Lung (tissue), 12 donors: ENCODE measurements around the gene AARS1. TPM values are rescaled to one million over a fixed set of nuclear protein-coding genes. Genes with fewer than 3 reads are reported as not detected.

Experiments used
- ATAC-seq: fragments of 200-7000 bp; cut with Tn5 transposase; one replicate; pipeline ENCODE4 v1.9.1; 2020; ENCODE audit warnings: moderate number of reproducible peaks; ENCODE audit not compliant: insufficient read depth, low FRiP score
- DNase-seq, 3 donors: peaks; one replicate each; pipeline ENCODE4 v3.0.0-alpha.2; 2013 to 2017
- H3K27ac ChIP-seq, 2 donors: one replicate each; pipeline ENCODE4 v1.5.1; 2013; ENCODE audit warnings: mild to moderate bottlenecking in 2 of 2, moderate library complexity in 2 of 2, control low read depth in 1 of 2, inconsistent platforms in 1 of 2, low read depth in 1 of 2, low read length in 1 of 2
- H3K27me3 ChIP-seq, 3 donors: one replicate each; pipeline ENCODE4 v1.5.1; 2013; ENCODE audit warnings: low read length in 2 of 3; ENCODE audit not compliant: control insufficient read depth in 3 of 3, insufficient read depth in 3 of 3
- H3K36me3 ChIP-seq, 4 donors: one replicate each; pipeline ENCODE4 v1.5.1; 2013; ENCODE audit warnings: low read length in 4 of 4, mild to moderate bottlenecking in 1 of 4, moderate library complexity in 1 of 4; ENCODE audit not compliant: control insufficient read depth in 4 of 4, insufficient read depth in 4 of 4
- H3K4me1 ChIP-seq, 5 donors: one replicate each; pipeline ENCODE4 v1.5.1; 2013; ENCODE audit warnings: low read length in 5 of 5, mild to moderate bottlenecking in 2 of 5, moderate library complexity in 1 of 5; ENCODE audit not compliant: control insufficient read depth in 5 of 5, insufficient read depth in 5 of 5
- H3K4me3 ChIP-seq: one replicate; pipeline ENCODE4 v1.5.1; 2013; ENCODE audit warnings: mild to moderate bottlenecking, control low read depth, moderate library complexity
- H3K9ac ChIP-seq, 2 donors: one replicate each; pipeline ENCODE4 v1.5.1; 2013; ENCODE audit warnings: low read length in 2 of 2, control low read depth in 1 of 2; ENCODE audit not compliant: insufficient read depth in 1 of 2
- H3K9me3 ChIP-seq, 4 donors: one replicate each; pipeline ENCODE4 v1.5.1; 2013; ENCODE audit warnings: low read length in 3 of 4, mild to moderate bottlenecking in 1 of 4, moderate library complexity in 1 of 4; ENCODE audit not compliant: control insufficient read depth in 4 of 4, insufficient read depth in 3 of 4
- WGBS, 2 donors: extraction: QIAGEN DNeasy Blood & Tissue Kit; methylation state at CpG; one replicate each; pipeline ENCODE4 v1.1.7; 2013; 5-methylcytosine and 5-hydroxymethylcytosine counted together
- polyA plus RNA-seq, 2 donors: library from polyadenylated mRNA; stranded (reverse); fragments of 200-250 nt; gene quantifications; one replicate each; pipeline ENCODE4 v1.2.1, GENCODE V29; 2013
- total RNA-seq, 2 donors: library from RNA; depleted of rRNA in 1 of 2; stranded (reverse); fragments of >200 nt in 1 of 2; gene quantifications; one replicate each; pipeline ENCODE4 v1.2.1, GENCODE V29; 2014 to 2021
- TF ChIP-seq, protein P1 (sequence below): IDR thresholded peaks from 2 replicates; pipeline ENCODE4 v1.5.1; 2012; ENCODE audit warnings: mild to moderate bottlenecking; ENCODE audit errors: control extremely low read depth, extremely low read depth
- donor health status: control.
- donor health status: control.
- donor health status: Bipolar disorder and iron deficiency.
- donor health status: healthy.
- donor health status: DM: yes; HTN: yes; CAD: no.

The AARS1 gene
- total and polyA plus RNA-seq, 4 donors: 46.9 to 147 (median 67.5) TPM

- 96% methylated on average over 9 of the region's 9 CpGs for WGBS, 2 donors
- TF ChIP-seq, protein P1, sequence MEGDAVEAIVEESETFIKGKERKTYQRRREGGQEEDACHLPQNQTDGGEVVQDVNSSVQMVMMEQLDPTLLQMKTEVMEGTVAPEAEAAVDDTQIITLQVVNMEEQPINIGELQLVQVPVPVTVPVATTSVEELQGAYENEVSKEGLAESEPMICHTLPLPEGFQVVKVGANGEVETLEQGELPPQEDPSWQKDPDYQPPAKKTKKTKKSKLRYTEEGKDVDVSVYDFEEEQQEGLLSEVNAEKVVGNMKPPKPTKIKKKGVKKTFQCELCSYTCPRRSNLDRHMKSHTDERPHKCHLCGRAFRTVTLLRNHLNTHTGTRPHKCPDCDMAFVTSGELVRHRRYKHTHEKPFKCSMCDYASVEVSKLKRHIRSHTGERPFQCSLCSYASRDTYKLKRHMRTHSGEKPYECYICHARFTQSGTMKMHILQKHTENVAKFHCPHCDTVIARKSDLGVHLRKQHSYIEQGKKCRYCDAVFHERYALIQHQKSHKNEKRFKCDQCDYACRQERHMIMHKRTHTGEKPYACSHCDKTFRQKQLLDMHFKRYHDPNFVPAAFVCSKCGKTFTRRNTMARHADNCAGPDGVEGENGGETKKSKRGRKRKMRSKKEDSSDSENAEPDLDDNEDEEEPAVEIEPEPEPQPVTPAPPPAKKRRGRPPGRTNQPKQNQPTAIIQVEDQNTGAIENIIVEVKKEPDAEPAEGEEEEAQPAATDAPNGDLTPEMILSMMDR: no peak
- H3K27me3 ChIP-seq: no peaks in the 10 kb centered on the region
- no peak overlapping the region for H3K27ac ChIP-seq
- no peak for DNase-seq
- ATAC-seq: no peak
- peaks cover 15 to 59% (median 35%) of the 10 kb centered on the region in 4 donors for H3K36me3 ChIP-seq
- no peak overlapping the region for H3K4me3 ChIP-seq
- peaks cover 0 to 13% (median 0%) of the 10 kb centered on the region in 5 donors for H3K4me1 ChIP-seq
- no peak overlapping the region for H3K9ac ChIP-seq
- no peaks in the 10 kb centered on the region for H3K9me3 ChIP-seq
Measured at GRCh38 chr16:70254180-70254964, 34.9 kb downstream of the AARS1 start.

- Histone ChIP-seq H3K9ac (no peak overlapping the region), H3K27me3 (no peaks in the 10 kb centered on the region), H3K27ac (no peak overlapping the region), H3K9me3 (no peaks in the 10 kb centered on the region), H3K4me1 (peaks cover 0 to 13% (median 0%) of the 10 kb centered on the region in 5 donors), H3K36me3 (peaks cover 15 to 51% (median 28%) of the 10 kb centered on the region in 4 donors), H3K4me3 (no peak overlapping the region)
- TF ChIP-seq, protein P1: no peak
- ATAC-seq (no peak), DNase-seq (peak in 1 of 3 donors; percentile 24)
- WGBS, 2 donors: 88 to 90% methylated on average over 16 of the region's 16 CpGs
Measured at GRCh38 chr16:70253291-70254106, 35.8 kb downstream of the AARS1 start.

GRCh38 chr16:70252355-70252988 lies 36.8 kb downstream of the AARS1 start:
- Histone ChIP-seq H3K27ac (no peak overlapping the region), H3K36me3 (peaks cover 11 to 42% (median 21%) of the 10 kb centered on the region in 4 donors), H3K9ac (no peak overlapping the region), H3K9me3 (no peaks in the 10 kb centered on the region), H3K4me1 (peaks cover 0 to 13% (median 0%) of the 10 kb centered on the region in 5 donors), H3K4me3 (no peak overlapping the region), H3K27me3 (no peaks in the 10 kb centered on the region)
- TF ChIP-seq, protein P1: no peak
- ATAC-seq (no peak), DNase-seq (peak in 1 of 3 donors; percentile 6)
- 88% methylated on average over 21 of the region's 21 CpGs for WGBS, 2 donors
